NCI-H69 (cell line): ENCODE data around the gene RCOR3.

Experiments
- DNase-seq: peaks from one replicate; lab custom pipeline; 2025; lab: John Stamatoyannopoulos, UW

The RCOR3 gene

DNA sequence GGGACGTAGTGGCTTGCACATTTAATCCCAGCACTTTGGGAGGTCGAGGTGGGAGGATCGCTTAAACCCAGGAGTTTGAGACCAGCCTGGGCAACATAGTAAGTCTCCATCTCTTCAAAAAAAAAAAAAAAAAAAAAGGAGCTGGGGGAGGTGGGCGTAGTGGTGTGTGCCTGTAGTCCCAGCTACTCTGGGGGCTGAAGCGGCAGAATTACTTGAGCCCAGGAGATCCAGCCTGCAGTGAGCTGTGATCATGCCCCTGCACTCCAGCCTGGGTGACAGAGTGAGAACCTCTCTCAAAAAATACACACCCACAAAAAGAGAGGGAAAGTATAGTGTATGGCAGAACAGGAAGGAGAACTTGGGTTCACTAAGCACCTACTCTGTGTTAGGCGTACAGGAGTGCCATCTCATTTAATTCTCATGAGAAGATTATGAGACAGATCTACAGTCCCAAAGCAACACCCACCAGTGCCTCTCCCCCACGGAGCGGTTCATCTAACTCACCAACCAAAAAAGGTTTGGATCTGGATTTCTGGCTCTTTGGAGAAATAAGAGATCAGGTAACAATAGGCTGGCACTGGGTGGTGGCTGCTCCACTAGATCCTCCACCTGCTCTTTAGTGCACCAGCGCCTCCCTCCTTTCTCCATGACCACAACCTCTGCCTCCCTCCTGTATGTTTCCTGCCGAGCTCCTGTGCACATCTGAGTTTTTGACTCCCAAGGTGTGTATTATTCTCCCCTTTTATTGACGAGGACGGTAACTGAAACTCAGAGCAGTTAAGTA is 66.0 kb downstream of the RCOR3 start:
- DNase-seq: peak; percentile 71

GRCh38 chr1:211326140-211326527 is 67.0 kb downstream of the RCOR3 start:
- no peak for DNase-seq

DNA sequence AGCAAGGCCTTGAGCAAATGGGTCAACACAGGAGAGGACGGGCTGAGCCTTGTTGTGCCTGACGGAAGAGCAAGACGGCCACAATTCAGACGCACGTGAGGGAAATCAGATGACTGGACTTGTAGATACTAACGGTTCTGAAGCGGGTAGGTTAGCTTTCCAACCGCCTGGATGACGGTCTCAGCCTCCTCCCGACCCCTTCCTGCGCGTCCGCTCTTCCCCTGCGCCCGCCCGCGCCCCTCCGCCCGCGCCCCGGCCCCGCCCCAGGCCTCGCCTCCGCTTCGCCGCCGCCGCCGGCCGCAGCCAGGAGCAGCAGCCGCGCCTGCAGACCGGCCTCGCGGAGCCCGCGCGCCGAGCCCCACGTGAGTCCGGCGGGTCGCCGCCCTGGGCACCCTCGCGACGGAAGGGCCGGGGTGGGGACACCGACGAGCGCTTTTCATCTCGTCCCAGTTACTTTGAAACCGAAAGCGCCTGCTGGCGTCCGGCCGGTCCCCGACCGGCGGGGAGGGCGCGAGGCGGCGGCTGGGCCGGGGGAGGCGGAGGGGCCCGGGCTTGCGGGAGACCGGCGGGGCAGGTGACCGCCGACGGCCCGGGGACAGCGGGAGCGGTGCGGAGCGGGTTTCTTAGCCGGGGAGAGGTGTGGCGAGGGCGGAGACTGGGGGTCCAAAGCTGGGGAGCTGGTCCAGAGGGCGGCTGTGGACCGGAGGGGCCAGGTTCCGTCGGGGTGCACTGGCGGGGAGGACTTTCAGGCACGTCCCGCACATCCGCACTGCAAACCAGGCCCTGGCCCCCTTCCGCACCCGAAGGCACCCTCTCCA is 67.6 kb downstream of the RCOR3 start, which contains the start of gene TRAF5:
TRAF5 (plus strand) TSS at position 306 of the 818 bp plus-strand sequence. CDS start 26,407 bp downstream, outside the sequence.
- DNase-seq: peak; percentile 80

GRCh38 chr1:211327346-211327921 is 68.3 kb downstream of the RCOR3 start:
- DNase-seq: peak; percentile 92

- DNase-seq: no peak
Observed at GRCh38 chr1:211328084-211328694, 69.0 kb downstream of the RCOR3 start.

DNA sequence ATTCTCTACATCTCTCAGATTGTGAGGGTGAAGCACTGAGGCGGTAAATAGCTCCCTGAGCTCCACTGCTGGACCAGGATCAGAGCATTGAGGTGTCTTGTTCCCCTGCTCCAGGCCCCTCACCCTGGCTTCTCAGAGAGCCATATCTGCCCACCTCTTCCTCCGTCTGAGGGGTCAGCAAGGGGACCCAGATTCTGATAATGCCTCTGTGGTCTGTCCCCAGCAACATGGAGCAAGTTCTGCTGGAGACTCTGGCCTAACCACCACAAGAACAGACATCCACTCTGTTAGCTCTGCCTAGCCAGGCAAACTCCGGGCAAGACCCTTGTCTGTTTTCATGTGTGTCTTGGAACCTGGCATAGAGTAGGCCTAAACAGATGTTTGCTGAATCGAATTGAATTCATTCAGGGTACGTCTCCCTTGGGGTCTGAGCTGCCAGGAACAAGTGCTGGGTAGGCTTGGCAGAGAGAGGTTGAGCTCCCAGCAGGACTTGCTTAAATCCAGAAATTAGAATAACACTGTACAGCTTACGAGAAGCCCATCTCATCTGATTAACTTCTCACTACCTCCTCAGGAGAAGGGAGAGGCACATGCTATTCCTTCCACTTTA is 69.8 kb downstream of the RCOR3 start:
- DNase-seq: peak; percentile 58

- DNase-seq: peak; percentile 65
Observed at GRCh38 chr1:211329764-211330201, 70.6 kb downstream of the RCOR3 start.

DNA sequence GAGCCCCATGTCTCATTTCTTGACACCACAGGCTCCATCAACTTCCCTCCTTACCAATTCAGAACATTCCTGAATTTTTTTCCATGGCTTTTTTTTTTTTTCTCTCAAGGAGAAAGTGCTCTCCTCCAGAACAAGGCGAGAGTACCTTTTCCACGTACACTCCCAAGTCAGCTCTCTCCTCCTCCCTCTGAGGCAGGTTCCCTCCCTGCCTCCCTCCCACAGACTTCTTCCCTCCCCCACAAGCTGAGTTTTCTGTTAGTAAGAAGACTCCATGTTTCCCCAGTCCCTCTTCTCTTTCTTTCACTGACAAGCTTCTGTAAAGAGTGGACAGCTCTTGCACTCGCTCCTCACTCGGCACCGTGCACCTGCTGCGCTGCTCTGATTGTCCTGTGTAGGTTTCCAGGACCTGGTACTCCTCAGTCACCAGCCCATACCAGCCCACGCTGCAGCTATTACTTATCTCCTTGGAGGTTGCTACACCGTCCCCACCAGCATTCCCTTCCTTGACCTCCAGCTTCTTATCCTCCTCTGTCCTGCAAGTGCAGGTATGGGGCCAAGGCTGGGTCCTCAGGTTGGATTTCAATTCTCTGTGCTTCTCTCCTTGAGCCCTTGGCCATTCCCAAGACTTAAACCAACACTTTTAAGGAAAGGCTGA is 71.2 kb downstream of the RCOR3 start:
- DNase-seq: no peak

DNA sequence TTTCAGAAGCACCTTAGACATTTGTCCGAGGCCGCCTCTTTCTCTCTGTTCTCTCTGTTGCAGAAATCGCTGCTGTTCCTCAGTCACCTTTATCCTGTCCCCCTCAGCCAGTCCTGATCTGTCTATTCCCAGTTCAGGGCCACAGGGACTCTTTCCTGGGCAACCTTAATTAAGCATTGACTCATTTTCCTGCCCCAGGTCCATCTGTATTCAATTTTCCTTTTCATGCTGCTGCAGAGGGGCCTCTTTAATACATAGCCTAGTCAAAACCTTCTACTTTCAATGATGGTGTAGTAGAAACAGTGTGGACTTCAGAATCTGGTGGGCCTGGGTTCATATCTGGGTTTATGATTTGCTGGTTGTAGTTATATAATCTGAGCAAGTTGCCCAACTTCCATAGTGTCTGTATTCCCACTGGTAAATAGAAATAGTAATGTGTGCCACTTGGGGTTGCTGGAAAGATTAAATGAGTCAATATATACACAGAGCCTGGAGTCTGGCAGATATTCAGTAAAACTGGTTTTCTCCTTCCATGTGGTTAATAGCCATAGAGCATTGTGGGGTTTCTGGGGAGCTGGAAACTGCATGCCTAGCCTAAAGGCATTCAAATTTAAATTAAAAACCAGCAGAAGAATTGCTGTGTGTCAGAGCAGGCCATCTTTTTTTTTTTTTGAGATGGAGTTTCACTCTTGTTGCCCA is 72.0 kb downstream of the RCOR3 start:
- DNase-seq: peak; percentile 32

- DNase-seq: peak; percentile 66
Observed at GRCh38 chr1:211332036-211332616, 73.0 kb downstream of the RCOR3 start.

DNA sequence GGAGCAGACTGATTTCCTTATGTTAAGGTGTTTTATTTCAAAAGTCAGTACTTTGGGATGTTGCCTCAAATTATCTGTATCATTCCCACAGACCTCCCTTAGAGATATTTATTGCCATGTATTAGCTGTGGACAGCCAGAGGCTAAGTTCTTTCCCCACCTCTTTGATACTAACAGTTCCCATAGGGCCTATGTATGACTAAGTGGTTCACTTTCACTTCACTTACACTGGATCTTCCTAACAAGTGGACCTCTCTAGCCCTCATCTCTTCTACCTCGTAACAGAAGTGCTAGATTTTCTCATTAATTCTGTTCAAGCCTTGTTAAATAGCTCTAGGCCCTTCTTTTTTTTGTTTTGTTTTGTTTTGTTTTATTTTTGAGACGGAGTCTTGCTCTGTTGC is 73.7 kb downstream of the RCOR3 start:
- peak; percentile 25 for DNase-seq

- peak; percentile 89 for DNase-seq
Observed at GRCh38 chr1:211333906-211334305, 74.7 kb downstream of the RCOR3 start.

DNA sequence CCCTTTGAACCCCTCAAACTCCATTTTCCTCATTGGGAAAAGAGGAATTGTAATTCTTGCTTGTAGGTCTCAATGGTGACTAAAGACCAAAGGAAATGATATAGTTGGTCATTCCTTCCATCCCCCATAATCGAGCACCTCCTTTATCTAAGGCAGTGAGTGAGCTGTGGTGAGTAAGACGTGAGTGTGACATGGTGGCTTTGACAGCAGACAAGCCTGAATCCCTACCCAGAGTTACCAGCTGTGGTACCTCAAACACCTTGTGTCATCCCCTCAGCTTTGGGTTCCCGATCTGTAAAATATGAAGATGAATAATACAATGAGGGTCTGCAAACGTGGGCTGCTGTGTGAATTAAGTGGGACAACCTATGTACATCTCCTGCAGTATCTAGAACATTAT is 75.8 kb downstream of the RCOR3 start:
- peak; percentile 12 for DNase-seq

DNA sequence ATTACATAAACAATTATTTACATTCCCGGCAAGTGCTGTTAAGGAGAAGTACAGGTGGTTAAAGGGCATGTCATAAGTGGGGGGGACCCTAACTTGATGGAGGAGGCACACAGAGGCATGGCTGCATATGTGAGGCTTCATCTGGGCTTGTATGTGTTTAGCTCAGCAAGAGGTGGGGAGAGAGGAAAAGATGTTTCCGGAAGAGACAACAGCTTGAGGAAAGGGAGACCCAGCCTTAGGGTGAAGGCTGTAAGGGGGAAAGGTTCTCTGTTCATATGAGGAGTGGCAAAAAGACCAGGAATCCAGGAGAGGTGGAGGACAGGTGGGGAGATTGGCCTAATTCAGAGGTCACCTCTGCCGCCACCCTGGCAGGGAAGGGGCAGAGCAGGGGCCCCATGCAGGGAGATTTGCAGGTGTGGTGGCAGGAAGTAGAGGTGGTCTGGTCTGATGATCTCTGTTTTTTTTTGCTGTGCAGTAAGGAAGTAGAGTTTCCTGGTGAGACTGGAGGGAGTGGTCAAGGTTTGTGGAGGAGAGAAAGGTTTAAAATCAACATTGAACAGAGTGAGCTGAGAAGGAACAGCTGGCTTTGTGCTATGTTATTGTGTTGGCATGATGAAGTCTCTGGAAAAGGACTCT is 76.5 kb downstream of the RCOR3 start:
- peak; percentile 74 for DNase-seq

DNA sequence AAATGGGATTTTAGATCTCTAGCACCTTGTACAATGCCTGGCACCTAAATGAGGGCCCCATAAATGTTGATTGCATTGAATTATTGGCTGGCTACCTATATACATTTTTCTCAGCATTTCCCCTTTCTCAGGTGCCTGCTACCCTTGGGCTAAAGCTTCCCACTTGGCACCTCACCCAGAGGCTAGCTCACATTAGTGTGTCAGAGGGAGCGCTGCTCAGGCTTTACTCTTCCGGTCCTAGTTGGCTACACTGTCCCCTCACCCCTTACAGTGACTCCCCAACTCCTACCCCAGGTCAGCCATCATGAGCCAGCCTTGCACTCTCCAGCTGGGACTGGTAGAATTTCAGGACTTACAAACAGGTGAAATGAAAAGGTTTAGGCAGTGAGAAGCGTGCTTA is 77.0 kb downstream of the RCOR3 start:
- DNase-seq: peak; percentile 61

- no peak for DNase-seq
Observed at GRCh38 chr1:211336775-211337174, 77.6 kb downstream of the RCOR3 start.

- no peak for DNase-seq
Observed at GRCh38 chr1:211337430-211338223, 78.5 kb downstream of the RCOR3 start.

- no peak for DNase-seq
Observed at GRCh38 chr1:211338224-211338620, 79.1 kb downstream of the RCOR3 start.

DNA sequence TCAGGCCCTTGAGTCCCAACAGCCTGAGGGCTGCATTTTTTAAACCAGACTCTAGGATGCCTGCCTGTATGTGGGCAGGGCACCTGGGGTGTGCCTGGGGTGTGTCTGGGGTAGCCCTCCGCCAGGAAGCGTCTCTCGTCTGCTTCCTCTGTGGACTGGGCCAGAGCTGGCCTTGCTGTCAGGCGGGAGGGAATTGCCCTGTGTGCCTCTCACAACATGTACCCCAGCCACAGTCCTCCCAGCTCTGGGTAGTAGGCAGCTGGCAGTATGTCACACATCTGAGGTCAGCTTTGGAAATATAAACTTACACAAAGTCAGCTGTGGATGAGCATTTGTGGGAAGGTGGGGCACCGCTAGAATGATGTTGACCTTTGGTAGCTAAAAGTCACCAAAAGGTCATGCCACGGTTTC is 80.5 kb downstream of the RCOR3 start:
- peak; percentile 9 for DNase-seq
